Astrocyte (in vitro differentiated cells and primary cell): ENCODE measurements around the gene P2RY6.

Experiments used
- EZH2 ChIP-seq: IDR thresholded peaks from 2 replicates; pipeline ENCODE4 v1.6.1; 2012; ENCODE audit warnings: mild to moderate bottlenecking, low read length, inconsistent platforms; ENCODE audit not compliant: insufficient read depth
- TF ChIP-seq, protein P1 (sequence below): IDR thresholded peaks from 2 replicates; pipeline ENCODE4 v1.5.1; 2011; ENCODE audit warnings: low read depth, mild to moderate bottlenecking, inconsistent platforms, low read length, moderate library complexity; ENCODE audit not compliant: insufficient read depth

DNA sequence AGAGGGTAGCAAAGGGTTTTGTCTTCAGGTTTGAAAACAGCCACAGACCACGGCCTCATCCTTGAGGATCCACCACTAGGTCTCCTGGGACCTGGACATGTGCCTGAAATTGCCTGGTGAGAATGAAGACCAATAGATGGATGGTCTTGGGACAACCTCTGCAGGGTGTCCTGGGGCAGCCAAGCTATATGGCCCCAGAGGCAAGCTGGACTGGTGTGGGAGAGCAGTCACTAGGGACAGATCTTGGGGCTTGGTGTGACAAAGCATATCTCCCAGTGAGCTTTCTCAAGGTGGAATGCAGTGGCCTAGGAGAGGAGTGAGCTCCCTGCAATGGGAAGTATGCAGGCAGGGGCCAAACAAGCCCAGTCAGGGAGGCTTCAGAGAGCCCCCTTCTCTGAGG, 13.6 kb downstream of the P2RY6 start:
- TF ChIP-seq, protein P1, sequence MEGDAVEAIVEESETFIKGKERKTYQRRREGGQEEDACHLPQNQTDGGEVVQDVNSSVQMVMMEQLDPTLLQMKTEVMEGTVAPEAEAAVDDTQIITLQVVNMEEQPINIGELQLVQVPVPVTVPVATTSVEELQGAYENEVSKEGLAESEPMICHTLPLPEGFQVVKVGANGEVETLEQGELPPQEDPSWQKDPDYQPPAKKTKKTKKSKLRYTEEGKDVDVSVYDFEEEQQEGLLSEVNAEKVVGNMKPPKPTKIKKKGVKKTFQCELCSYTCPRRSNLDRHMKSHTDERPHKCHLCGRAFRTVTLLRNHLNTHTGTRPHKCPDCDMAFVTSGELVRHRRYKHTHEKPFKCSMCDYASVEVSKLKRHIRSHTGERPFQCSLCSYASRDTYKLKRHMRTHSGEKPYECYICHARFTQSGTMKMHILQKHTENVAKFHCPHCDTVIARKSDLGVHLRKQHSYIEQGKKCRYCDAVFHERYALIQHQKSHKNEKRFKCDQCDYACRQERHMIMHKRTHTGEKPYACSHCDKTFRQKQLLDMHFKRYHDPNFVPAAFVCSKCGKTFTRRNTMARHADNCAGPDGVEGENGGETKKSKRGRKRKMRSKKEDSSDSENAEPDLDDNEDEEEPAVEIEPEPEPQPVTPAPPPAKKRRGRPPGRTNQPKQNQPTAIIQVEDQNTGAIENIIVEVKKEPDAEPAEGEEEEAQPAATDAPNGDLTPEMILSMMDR = no peak
- no peak for TF ChIP-seq EZH2
